Neural progenitor cell (in vitro differentiated cells): Measurements from ENCODE around the gene CMC1. TPM values are rescaled to one million over a fixed set of nuclear protein-coding genes. Genes with fewer than 3 reads are reported as not detected.

Source experiments
- DNase-seq: peaks from one replicate; pipeline ENCODE4 v3.0.0-alpha.2; 2016; ENCODE audit warnings: low spot score
- H2AFZ ChIP-seq: fragments of 200-600 bp; sonication (generic); replicated peaks from 2 replicates; pipeline ENCODE4 v1.6.1; 2016; ENCODE audit warnings: antibody characterized with exemption
- H3F3A ChIP-seq: fragments of 200-600 bp; sonication (generic); 2 replicates; pipeline ENCODE4 v1.6.1; 2016; ENCODE audit warnings: antibody characterized with exemption, low read depth
- H3K27ac ChIP-seq: fragments of 200-600 bp; sonication (generic); 2 replicates; pipeline ENCODE4 v1.5.1; 2016; ENCODE audit warnings: mild to moderate bottlenecking
- H3K27me3 ChIP-seq: fragments of 200-600 bp; sonication (generic); 2 replicates; pipeline ENCODE4 v1.6.1; 2016; ENCODE audit warnings: mild to moderate bottlenecking, moderate library complexity
- H3K36me3 ChIP-seq: fragments of 200-600 bp; sonication (generic); 2 replicates; pipeline ENCODE4 v1.5.1; 2016
- H3K4me1 ChIP-seq: fragments of 200-600 bp; sonication (generic); 2 replicates; pipeline ENCODE4 v1.6.1; 2016; ENCODE audit warnings: mixed run types
- H3K4me2 ChIP-seq: fragments of 200-600 bp; sonication (generic); 2 replicates; pipeline ENCODE4 v1.6.1; 2016
- H3K4me3 ChIP-seq: fragments of 200-600 bp; sonication (generic); 2 replicates; pipeline ENCODE4 v1.5.1; 2016
- H3K79me2 ChIP-seq: fragments of 200-600 bp; sonication (generic); 2 replicates; pipeline ENCODE4 v1.6.1; 2016; ENCODE audit warnings: low read depth
- H3K9ac ChIP-seq: fragments of 200-600 bp; sonication (generic); 2 replicates; pipeline ENCODE4 v1.6.1; 2016
- H3K9me3 ChIP-seq: fragments of 200-600 bp; sonication (generic); 2 replicates; pipeline ENCODE4 v1.5.1; 2016; ENCODE audit warnings: low read depth
- H4K20me1 ChIP-seq: fragments of 200-600 bp; sonication (generic); 2 replicates; pipeline ENCODE4 v1.6.1; 2016; ENCODE audit warnings: low read depth
- H3K27ac Mint-ChIP-seq: 3 replicates; pipeline ENCODE4 v1.8.0; 2021; ENCODE audit warnings: mixed read lengths
- H3K27me3 Mint-ChIP-seq: 2 replicates; pipeline ENCODE4 v1.8.0; 2022; ENCODE audit warnings: low read depth, mild to moderate bottlenecking, inconsistent platforms, moderate library complexity, mixed read lengths; ENCODE audit not compliant: insufficient read depth
- H3K36me3 Mint-ChIP-seq: 3 replicates; pipeline ENCODE4 v1.8.0; 2021; ENCODE audit warnings: mixed read lengths
- H3K4me1 Mint-ChIP-seq: 3 replicates; pipeline ENCODE4 v1.8.0; 2021; ENCODE audit warnings: mixed read lengths
- H3K4me3 Mint-ChIP-seq: 3 replicates; pipeline ENCODE4 v1.8.0; 2021; ENCODE audit warnings: mild to moderate bottlenecking, moderate library complexity, mixed read lengths
- H3K9me3 Mint-ChIP-seq: 3 replicates; pipeline ENCODE4 v1.8.0; 2020; ENCODE audit warnings: mixed read lengths
- CTCF ChIP-seq: fragments of 200-600 bp; sonication (generic); IDR thresholded peaks from 2 replicates; pipeline ENCODE4 v1.5.1; 2017; ENCODE audit warnings: antibody characterized with exemption, mild to moderate bottlenecking
- EZH2 ChIP-seq: fragments of 200-600 bp; sonication (generic); IDR thresholded peaks from 2 replicates; pipeline ENCODE4 v1.6.1; 2017; ENCODE audit warnings: antibody characterized with exemption, mild to moderate bottlenecking, moderate library complexity
- EZH2phosphoT487 ChIP-seq: fragments of 200-600 bp; sonication (generic); IDR thresholded peaks from 2 replicates; pipeline ENCODE4 v1.6.1; 2017; ENCODE audit warnings: antibody characterized with exemption
- total RNA-seq: library from RNA; depleted of rRNA; stranded (reverse); fragments of >200 nt; gene quantifications from 2 replicates; pipeline ENCODE4 v1.2.3, GENCODE V29; 2015; ENCODE audit warnings: low replicate concordance

CMC1 gene
- total RNA-seq, 1 donor from 2014 or later = 13.0 TPM

- no peak overlapping the region for H3K4me2 ChIP-seq
- Mint-ChIP-seq H3K27me3 (no peaks in the 10 kb centered on the region), H3K36me3 (no peaks in the 10 kb centered on the region), H3K9me3 (no peaks in the 10 kb centered on the region), H3K4me3 (no peak overlapping the region), H3K27ac (no peak overlapping the region), H3K4me1 (peaks cover 9% of the 10 kb centered on the region)
- H3F3A ChIP-seq = no peaks in the 10 kb centered on the region
- H4K20me1 ChIP-seq = no peaks in the 10 kb centered on the region
- no peak overlapping the region for H3K4me3 ChIP-seq
- no peaks in the 10 kb centered on the region for H3K9me3 ChIP-seq
- no peaks in the 10 kb centered on the region for H3K79me2 ChIP-seq
- H3K4me1 ChIP-seq = no peaks in the 10 kb centered on the region
- TF ChIP-seq EZH2 (no peak), CTCF (no peak), EZH2phosphoT487 (no peak)
- no peak overlapping the region for H3K9ac ChIP-seq
- DNase-seq = no peak
- H3K27me3 ChIP-seq = no peaks in the 10 kb centered on the region
- H2AFZ ChIP-seq = no peak overlapping the region
- H3K27ac ChIP-seq = no peak overlapping the region
- H3K36me3 ChIP-seq = no peaks in the 10 kb centered on the region
Measured at GRCh38 chr3:28232659-28233058, 8.8 kb upstream of the CMC1 start.

GRCh38 chr3:28234454-28234853 is 7.0 kb upstream of the CMC1 start:
- Histone ChIP-seq H3K4me3 (no peak overlapping the region), H3K27ac (no peak overlapping the region), H3F3A (no peaks in the 10 kb centered on the region), H4K20me1 (no peaks in the 10 kb centered on the region), H3K27me3 (no peaks in the 10 kb centered on the region), H2AFZ (no peak overlapping the region), H3K9ac (no peak overlapping the region), H3K79me2 (no peaks in the 10 kb centered on the region), H3K36me3 (no peaks in the 10 kb centered on the region), H3K9me3 (no peaks in the 10 kb centered on the region), H3K4me1 (peaks cover 6% of the 10 kb centered on the region), H3K4me2 (no peak overlapping the region)
- TF ChIP-seq EZH2phosphoT487 (no peak), CTCF (no peak), EZH2 (no peak)
- Mint-ChIP-seq H3K36me3 (no peaks in the 10 kb centered on the region), H3K4me1 (peaks cover 15% of the 10 kb centered on the region), H3K27ac (no peak overlapping the region), H3K4me3 (no peak overlapping the region), H3K9me3 (no peaks in the 10 kb centered on the region), H3K27me3 (peaks cover 4% of the 10 kb centered on the region)
- no peak for DNase-seq

- Histone ChIP-seq H3F3A (peaks cover 4% of the 10 kb centered on the region), H2AFZ (peak overlapping the region; percentile 46), H3K27ac (no peak overlapping the region), H3K9me3 (no peaks in the 10 kb centered on the region), H3K4me3 (no peak overlapping the region), H3K9ac (no peak overlapping the region), H3K27me3 (no peaks in the 10 kb centered on the region), H3K4me2 (no peak overlapping the region), H4K20me1 (no peaks in the 10 kb centered on the region), H3K36me3 (no peaks in the 10 kb centered on the region), H3K79me2 (peaks cover 25% of the 10 kb centered on the region), H3K4me1 (peaks cover 24% of the 10 kb centered on the region)
- Mint-ChIP-seq H3K4me1 (peaks cover 42% of the 10 kb centered on the region), H3K36me3 (peaks cover 7% of the 10 kb centered on the region), H3K27ac (no peak overlapping the region), H3K4me3 (no peak overlapping the region), H3K27me3 (peaks cover 4% of the 10 kb centered on the region), H3K9me3 (peaks cover 2% of the 10 kb centered on the region)
- no peak for TF ChIP-seq CTCF
- TF ChIP-seq EZH2phosphoT487 = no peak
- TF ChIP-seq EZH2 = no peak
- no peak for DNase-seq
Measured at GRCh38 chr3:28239108-28239507, 2.3 kb upstream of the CMC1 start.
